Fibroblast of mammary gland (primary cell): ENCODE data around the gene MAST2.

Source experiments
- DNase-seq: peaks from one replicate; pipeline ENCODE4 v3.0.0-alpha.2; 2010; ENCODE audit warnings: low read depth
- H3K4me3 ChIP-seq: 2 replicates; pipeline ENCODE4 v1.5.1; 2011; ENCODE audit warnings: low read depth, mild to moderate bottlenecking, low read length, moderate library complexity; ENCODE audit not compliant: control insufficient read depth
- TF ChIP-seq, protein P1 (sequence below): conservative IDR thresholded peaks from 2 replicates; pipeline ENCODE4 v1.5.1; 2011; ENCODE audit warnings: low read depth, low read length, inconsistent platforms; ENCODE audit not compliant: control insufficient read depth, insufficient read depth

The MAST2 gene

DNA sequence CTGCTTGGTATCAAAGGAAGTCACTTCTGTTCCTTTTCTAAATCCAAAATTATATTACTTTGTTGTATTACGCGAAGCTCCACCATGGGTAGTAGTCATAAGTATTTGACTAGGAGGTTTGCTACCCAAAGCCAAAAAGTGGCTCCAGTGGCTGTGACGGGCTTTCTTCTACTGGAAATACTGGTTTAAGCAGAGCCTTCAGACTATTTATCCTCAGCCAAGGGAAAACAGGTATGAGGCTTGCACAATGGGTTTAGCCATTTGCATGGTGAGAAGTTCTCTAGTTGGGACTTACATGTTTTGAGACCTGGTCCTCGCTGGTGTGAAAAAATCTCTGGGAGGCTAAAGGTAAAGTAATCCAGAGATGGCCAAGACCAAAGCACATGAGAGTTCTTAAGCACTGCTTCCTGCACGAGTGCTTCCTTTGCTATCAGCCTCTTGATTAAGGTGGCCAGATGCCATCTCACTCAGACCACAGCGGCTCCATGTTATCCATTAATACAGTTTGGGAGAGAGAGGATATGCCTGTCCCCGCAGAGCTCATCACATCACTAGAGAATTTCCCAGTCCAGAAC is 207.8 kb downstream of the MAST2 start:
- no peak overlapping the region for H3K4me3 ChIP-seq
- DNase-seq = no peak
- TF ChIP-seq, protein P1, sequence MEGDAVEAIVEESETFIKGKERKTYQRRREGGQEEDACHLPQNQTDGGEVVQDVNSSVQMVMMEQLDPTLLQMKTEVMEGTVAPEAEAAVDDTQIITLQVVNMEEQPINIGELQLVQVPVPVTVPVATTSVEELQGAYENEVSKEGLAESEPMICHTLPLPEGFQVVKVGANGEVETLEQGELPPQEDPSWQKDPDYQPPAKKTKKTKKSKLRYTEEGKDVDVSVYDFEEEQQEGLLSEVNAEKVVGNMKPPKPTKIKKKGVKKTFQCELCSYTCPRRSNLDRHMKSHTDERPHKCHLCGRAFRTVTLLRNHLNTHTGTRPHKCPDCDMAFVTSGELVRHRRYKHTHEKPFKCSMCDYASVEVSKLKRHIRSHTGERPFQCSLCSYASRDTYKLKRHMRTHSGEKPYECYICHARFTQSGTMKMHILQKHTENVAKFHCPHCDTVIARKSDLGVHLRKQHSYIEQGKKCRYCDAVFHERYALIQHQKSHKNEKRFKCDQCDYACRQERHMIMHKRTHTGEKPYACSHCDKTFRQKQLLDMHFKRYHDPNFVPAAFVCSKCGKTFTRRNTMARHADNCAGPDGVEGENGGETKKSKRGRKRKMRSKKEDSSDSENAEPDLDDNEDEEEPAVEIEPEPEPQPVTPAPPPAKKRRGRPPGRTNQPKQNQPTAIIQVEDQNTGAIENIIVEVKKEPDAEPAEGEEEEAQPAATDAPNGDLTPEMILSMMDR = no peak

GRCh38 chr1:46012236-46012635 is 208.8 kb downstream of the MAST2 start:
- no peak for DNase-seq
- TF ChIP-seq, protein P1 = no peak
- no peak overlapping the region for H3K4me3 ChIP-seq

DNA sequence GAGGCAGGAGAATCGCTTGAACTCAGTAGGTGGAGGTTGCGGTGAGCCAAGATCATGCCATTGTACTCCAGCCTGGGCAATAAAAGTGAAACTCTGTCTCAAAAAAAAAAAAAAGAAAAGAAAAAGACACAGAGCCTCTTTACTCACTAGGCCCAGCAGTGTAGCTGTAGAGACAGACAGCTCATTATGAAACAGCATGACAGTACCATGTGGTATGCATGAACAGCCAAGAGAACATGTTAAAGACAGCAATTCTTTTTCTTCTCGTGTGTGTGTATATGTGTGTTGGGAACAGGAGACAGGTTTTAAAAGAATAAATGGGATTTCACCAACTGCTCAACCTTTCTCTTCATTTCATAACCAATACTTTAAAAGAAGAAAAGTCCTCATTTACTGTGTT is 210.2 kb downstream of the MAST2 start:
- TF ChIP-seq, protein P1 = no peak
- DNase-seq = peak; percentile 10
- H3K4me3 ChIP-seq = no peak overlapping the region

DNA sequence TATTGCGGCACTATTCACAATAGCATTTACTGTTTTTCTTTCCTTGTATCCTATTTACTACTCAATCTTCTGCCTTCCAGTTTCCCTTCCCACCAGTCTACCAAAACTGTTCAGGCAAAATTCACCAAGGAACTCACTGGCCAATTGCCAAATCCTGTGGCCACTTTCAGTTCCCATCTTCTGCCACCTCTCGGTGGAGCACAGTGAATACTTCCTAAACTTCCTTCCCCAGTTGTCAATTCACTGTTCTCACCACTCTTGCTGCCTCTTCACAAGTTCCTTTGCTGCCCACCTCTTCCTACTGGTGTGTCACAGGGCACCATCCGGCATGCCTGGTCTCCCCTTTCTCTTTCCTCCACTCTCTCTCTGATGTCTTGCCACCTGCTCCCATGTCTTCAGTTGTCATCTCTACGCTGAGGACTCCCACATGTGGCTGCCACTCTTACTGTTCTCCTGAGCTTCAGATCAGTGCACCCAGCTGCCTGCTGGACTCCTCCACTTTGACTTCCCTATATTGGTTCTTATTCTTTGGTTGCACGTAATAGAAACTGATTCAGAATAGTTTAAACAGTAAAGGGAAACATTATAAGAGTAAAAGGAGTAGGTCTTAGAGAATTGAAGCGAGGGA is 214.6 kb downstream of the MAST2 start:
- TF ChIP-seq, protein P1 = no peak
- no peak overlapping the region for H3K4me3 ChIP-seq
- no peak for DNase-seq

DNA sequence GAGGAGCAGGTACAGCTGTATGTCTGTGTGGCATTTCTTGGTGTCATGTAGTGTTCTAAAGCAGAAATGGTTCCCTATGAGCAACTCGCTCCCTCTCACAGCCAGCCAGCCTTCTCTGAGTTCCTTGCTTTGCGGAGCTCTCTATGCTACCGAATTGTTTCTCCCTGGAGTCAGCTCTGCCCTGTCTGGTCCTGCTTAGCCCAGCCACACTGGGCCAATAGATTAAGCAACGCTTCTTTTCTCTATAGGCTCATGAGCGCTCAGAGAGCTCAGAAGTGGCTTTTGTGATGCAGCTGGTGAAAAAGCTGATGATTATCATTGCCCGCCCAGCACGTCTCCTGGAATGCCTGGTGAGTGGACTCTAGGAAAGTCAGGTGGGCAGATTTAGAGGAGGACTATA is 215.9 kb downstream of the MAST2 start:
- no peak overlapping the region for H3K4me3 ChIP-seq
- TF ChIP-seq, protein P1 = no peak
- no peak for DNase-seq

DNA sequence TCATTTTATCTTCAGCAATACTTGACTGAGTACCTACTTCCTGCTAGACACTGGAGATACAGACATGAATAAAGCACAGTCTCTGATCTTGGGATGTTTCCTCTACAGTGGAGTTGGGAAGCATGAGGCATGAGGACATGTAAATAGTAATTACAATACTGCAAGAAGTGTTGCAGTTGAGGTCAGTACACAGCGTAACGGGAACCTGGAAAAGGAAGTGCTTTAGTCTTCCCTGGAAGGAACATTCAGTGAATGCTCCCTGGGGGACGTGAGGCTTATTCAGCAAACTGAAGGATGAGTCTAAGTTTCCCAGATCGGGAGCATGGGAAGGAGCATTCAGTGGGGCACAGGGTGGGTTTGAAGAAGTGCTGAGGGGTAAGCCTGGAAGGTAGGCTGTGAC is 216.6 kb downstream of the MAST2 start:
- DNase-seq = peak; percentile 69
- TF ChIP-seq, protein P1 = no peak
- no peak overlapping the region for H3K4me3 ChIP-seq
